ENCODE measurements around the gene KLHL36. TPM values are rescaled to one million over a fixed set of nuclear protein-coding genes. Genes with fewer than 3 reads are reported as not detected.
A peak's percentile ranks its signal among the peaks of the same experiment; 100 is the strongest.

Gene KLHL36
- total and polyA plus RNA-seq, 8 donors, result 18.1 to 41.5 (median 26.5) TPM

DNA sequence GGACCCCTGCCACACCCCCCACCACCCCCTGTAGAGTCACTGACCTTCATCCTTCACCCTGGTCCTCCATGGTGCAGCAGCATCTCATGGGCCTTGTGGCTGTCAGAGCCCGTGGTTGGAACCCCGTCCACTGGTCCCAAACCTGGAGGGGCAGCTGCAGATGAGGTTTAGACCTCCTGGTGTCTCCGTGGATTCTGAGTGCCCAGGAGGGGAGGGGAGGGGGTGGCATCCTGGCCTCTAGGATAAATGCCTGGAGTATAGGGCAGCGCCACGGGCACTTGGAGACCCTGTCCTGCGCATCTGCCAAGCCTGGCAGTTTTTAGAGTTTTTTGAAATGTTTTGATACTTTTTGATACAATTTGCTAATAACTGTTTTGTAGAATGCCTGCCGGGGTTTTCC, 17.5 kb downstream of the KLHL36 start:
- Histone ChIP-seq H3K4me3 (no peak overlapping the region), H3K9me3 (no peaks in the 10 kb centered on the region), H3K4me1 (no peaks in the 10 kb centered on the region), H3K36me3 (peaks cover 0 to 26% (median 17%) of the 10 kb centered on the region in 3 donors), H3K27ac (no peak overlapping the region), H3K27me3 (no peaks in the 10 kb centered on the region)
- intact Hi-C loops (cut with DNase I), result no loop called here
- DNase-seq (no peak), FAIRE-seq (no peak), ATAC-seq (no peak)
- 91 to 98% methylated on average over 7 of the region's 7 CpGs for WGBS, 2 donors
- TF ChIP-seq, protein P1, sequence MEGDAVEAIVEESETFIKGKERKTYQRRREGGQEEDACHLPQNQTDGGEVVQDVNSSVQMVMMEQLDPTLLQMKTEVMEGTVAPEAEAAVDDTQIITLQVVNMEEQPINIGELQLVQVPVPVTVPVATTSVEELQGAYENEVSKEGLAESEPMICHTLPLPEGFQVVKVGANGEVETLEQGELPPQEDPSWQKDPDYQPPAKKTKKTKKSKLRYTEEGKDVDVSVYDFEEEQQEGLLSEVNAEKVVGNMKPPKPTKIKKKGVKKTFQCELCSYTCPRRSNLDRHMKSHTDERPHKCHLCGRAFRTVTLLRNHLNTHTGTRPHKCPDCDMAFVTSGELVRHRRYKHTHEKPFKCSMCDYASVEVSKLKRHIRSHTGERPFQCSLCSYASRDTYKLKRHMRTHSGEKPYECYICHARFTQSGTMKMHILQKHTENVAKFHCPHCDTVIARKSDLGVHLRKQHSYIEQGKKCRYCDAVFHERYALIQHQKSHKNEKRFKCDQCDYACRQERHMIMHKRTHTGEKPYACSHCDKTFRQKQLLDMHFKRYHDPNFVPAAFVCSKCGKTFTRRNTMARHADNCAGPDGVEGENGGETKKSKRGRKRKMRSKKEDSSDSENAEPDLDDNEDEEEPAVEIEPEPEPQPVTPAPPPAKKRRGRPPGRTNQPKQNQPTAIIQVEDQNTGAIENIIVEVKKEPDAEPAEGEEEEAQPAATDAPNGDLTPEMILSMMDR (IDR thresholded peaks at IDR 0.05), result no peak

DNA sequence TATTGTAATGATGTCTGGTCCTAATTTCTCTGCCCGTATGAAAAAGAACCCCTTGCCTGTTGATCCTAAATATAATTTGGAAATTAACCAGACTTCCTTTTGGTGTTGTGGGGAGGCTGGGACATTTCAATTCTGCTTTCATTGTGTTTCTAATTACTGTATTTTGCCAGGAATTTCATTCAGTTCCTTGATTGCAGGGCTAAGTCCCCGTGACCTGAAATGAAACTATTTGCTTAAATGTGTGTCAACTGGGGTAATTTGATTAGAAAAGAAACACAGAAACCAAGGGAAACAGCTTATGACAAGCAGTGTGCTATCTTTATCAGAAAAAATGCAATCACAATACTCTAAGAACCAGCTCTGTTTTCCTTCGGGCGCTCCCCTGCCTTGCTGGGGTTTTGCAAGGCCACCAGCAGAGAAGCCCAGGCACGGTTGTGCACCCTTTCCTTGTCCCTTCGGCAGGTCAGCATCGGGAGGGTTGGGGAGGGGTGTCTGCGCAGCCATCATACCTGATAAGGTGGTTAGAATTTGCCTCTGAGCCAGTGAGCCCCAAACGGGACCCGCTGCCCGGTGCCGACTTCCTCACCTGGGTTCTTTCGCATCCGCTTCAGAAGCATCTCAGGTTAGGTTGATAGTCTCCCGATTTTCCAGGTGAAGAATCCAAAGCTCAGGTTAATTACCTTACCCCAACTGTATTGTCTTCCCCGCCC, 19.4 kb downstream of the KLHL36 start:
- FAIRE-seq, result no peak
- Histone ChIP-seq H3K27me3 (no peaks in the 10 kb centered on the region), H3K4me1 (no peaks in the 10 kb centered on the region), H3K27ac (no peak overlapping the region), H3K36me3 (peaks cover 0 to 12% (median 2%) of the 10 kb centered on the region in 3 donors), H3K9me3 (no peaks in the 10 kb centered on the region), H3K4me3 (no peak overlapping the region)
- TF ChIP-seq, protein P1 (IDR thresholded peaks at IDR 0.05), result no peak
- intact Hi-C loops (cut with DNase I), result no loop called here
- no peak for ATAC-seq
- DNase-seq, result no peak
- 84 to 85% methylated on average over 16 of the region's 16 CpGs for WGBS, 2 donors

DNA sequence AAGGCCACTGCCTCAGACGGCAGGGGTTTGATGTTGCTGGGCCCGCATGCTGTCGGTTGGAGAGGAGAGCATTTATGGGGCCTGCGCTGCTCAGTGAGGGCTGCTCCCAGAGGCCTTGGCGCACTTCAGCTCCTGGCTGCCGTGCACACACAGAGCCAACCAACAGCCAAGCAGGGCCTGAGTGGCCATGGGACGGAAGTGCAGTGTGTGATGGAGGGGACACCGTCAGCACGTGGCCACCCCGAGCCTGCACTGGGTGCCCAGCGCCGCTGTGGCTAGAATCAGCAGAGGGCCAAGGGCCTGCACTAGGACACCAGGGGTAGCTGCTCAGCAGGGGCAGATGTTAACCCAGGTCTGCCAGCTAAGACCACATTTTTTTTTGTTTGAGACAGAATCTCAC, 21.8 kb downstream of the KLHL36 start:
- ATAC-seq (peak in 1 of 4 donors; percentile 8), FAIRE-seq (no peak), DNase-seq (no peak)
- no peak overlapping the region for H3K4me3 ChIP-seq
- H3K27ac ChIP-seq, result no peak overlapping the region
- no peaks in the 10 kb centered on the region for H3K27me3 ChIP-seq
- no peaks in the 10 kb centered on the region for H3K36me3 ChIP-seq
- intact Hi-C loops (cut with DNase I), result loop anchor here in 2 of 3 donors (10.0 kb wide), 2 partner anchors 55 to 65 kb away; no protein-coding TSS in a partner anchor
- WGBS, 2 donors, result 81 to 85% methylated on average over 12 of the region's 12 CpGs
- no peaks in the 10 kb centered on the region for H3K9me3 ChIP-seq
- H3K4me1 ChIP-seq, result no peaks in the 10 kb centered on the region
- TF ChIP-seq, protein P1 (IDR thresholded peaks at IDR 0.05), result no peak

DNA sequence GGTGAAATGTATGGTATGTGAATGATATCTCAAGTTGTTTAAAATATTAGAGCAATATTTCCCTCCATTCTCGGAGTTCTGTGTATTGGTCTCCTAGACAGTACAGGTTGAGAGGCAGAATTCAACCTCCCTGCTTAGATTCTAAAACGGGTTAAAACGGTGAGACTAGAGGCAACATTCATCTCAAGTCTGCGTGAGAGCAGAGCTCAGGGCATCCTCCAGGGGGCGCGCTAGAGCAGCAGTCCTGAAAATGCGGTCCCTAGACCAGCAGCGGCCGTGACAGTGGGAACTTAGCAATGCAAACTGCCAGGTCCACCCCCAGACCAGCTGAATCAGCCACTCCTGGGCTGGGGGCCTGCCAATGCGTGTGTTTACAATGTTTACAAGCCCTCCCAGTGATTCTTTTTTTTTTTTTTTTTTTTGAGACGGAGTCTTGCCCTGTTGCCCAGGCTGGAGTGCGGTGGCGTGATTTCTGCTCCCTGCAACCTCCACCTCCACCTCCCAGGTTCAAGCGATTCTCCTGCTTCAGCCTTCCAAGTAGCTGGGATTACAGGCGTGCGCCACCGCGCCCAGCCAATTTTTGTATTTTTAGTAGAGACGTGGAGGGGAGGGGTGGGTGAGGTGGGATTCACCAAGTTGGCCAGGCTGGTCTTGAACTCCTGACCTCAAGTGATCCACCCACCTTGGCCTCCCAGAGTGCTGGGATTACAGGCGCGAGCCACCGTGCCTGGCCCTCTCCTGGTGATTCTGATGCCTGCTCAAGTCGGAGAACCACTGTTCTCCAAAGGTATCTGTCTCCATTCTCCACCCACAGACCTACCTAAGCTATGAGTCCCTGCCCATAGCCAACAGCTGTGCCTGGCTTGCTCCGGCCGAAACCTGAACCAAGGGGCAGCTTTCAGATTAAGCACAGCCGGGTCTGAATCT, 24.2 kb downstream of the KLHL36 start:
- no peak overlapping the region for H3K27ac ChIP-seq
- TF ChIP-seq, protein P1 (IDR thresholded peaks at IDR 0.05), result peak; percentile 88 to 91 (median 90)
- no peaks in the 10 kb centered on the region for H3K36me3 ChIP-seq
- WGBS, 2 donors, result 42 to 48% methylated on average over 26 of the region's 26 CpGs
- no peaks in the 10 kb centered on the region for H3K4me1 ChIP-seq
- FAIRE-seq (no peak), ATAC-seq (peak; percentile 89 to 98 (median 94)), DNase-seq (peak; percentile 54 to 95 (median 80))
- intact Hi-C loops (cut with DNase I), result loop anchor here in 2 of 3 donors (10.0 kb wide), 2 partner anchors 52 to 62 kb away; no protein-coding TSS in a partner anchor
- no peaks in the 10 kb centered on the region for H3K27me3 ChIP-seq
- no peak overlapping the region for H3K4me3 ChIP-seq
- H3K9me3 ChIP-seq, result no peaks in the 10 kb centered on the region
